Osteoblast (primary cell): Measurements from ENCODE around the gene RNU5B-1. TPM values are rescaled to one million over a fixed set of nuclear protein-coding genes. Genes with fewer than 3 reads are reported as not detected.
A peak's percentile ranks its signal among the peaks of the same experiment; 100 is the strongest.
"Not testable (repeated sequence)": the region's sequence is repeated elsewhere in the genome, so short reads cannot be mapped to it uniquely, and the experiment has no call there.

Experiments used
- DNase-seq: peaks from one replicate; pipeline ENCODE4 v3.0.0; 2011; ENCODE audit warnings: low spot score, mixed read lengths; ENCODE audit not compliant: insufficient read length; ENCODE audit errors: missing footprints
- H2AFZ ChIP-seq: 2 replicates; pipeline ENCODE4 v1.6.0; 2011; ENCODE audit warnings: mild to moderate bottlenecking, low read length
- H3K27ac ChIP-seq: 2 replicates; pipeline ENCODE4 v1.5.1; 2011; ENCODE audit warnings: mild to moderate bottlenecking, low read depth, low read length, moderate library complexity
- H3K27me3 ChIP-seq: 2 replicates; pipeline ENCODE4 v1.6.0; 2012; ENCODE audit warnings: mild to moderate bottlenecking, control low read depth, inconsistent platforms, low read length, moderate library complexity; ENCODE audit not compliant: insufficient read depth
- H3K36me3 ChIP-seq: 2 replicates; pipeline ENCODE4 v1.5.1; 2011; ENCODE audit warnings: mild to moderate bottlenecking, low read length, control low read depth, moderate library complexity; ENCODE audit not compliant: insufficient read depth
- H3K4me1 ChIP-seq: 2 replicates; pipeline ENCODE4 v1.5.1; 2011; ENCODE audit warnings: mild to moderate bottlenecking, low read length, control low read depth, moderate library complexity; ENCODE audit not compliant: insufficient read depth
- H3K4me2 ChIP-seq: 2 replicates; pipeline ENCODE4 v1.6.0; 2011; ENCODE audit warnings: mild to moderate bottlenecking, low read length; ENCODE audit not compliant: insufficient read depth
- H3K4me3 ChIP-seq: fragments of 200-600 bp; sonication (generic); 3 replicates; pipeline ENCODE4 v1.5.1; 2012; ENCODE audit warnings: mild to moderate bottlenecking, low read length, inconsistent platforms; ENCODE audit not compliant: insufficient read depth
- H3K79me2 ChIP-seq: 2 replicates; pipeline ENCODE4 v1.6.0; 2012; ENCODE audit warnings: mild to moderate bottlenecking, low read length, control low read depth, inconsistent platforms; ENCODE audit not compliant: insufficient read depth
- H3K9me3 ChIP-seq: 2 replicates; pipeline ENCODE4 v1.5.1; 2011; ENCODE audit warnings: low read depth, low read length, control low read depth
- H4K20me1 ChIP-seq: 2 replicates; pipeline ENCODE4 v1.6.0; 2012; ENCODE audit warnings: mild to moderate bottlenecking, low read length, control low read depth; ENCODE audit not compliant: insufficient read depth
- CTCF ChIP-seq: IDR thresholded peaks from 2 replicates; pipeline ENCODE4 v1.5.1; 2011; ENCODE audit warnings: mild to moderate bottlenecking, low read depth, low read length, moderate library complexity; ENCODE audit errors: extremely low read depth
- total RNA-seq: library from RNA; depleted of rRNA; stranded (reverse); fragments of >200 nt; gene quantifications from 2 replicates; pipeline ENCODE4 v1.2.3, GENCODE V29; 2012

Gene RNU5B-1
- total RNA-seq, 1 donor: not detected

- Histone ChIP-seq H3K36me3 (peaks cover 5% of the 10 kb centered on the region), H3K9me3 (no peaks in the 10 kb centered on the region), H2AFZ (no peak overlapping the region), H3K79me2 (no peaks in the 10 kb centered on the region), H3K4me3 (no peak overlapping the region), H3K27me3 (no peaks in the 10 kb centered on the region), H3K27ac (no peak overlapping the region), H3K4me1 (no peaks in the 10 kb centered on the region), H4K20me1 (no peaks in the 10 kb centered on the region), H3K4me2 (no peak overlapping the region)
- no peak for TF ChIP-seq CTCF
- no peak for DNase-seq
Observed at GRCh38 chr15:65264863-65265430, 39.5 kb upstream of the RNU5B-1 start.

- Histone ChIP-seq H3K79me2 (no peaks in the 10 kb centered on the region), H4K20me1 (peaks cover 1% of the 10 kb centered on the region), H3K9me3 (no peaks in the 10 kb centered on the region), H3K27ac (no peak overlapping the region), H3K27me3 (no peaks in the 10 kb centered on the region), H3K4me3 (no peak overlapping the region), H2AFZ (no peak overlapping the region), H3K4me1 (no peaks in the 10 kb centered on the region), H3K4me2 (no peak overlapping the region), H3K36me3 (no peaks in the 10 kb centered on the region)
- TF ChIP-seq CTCF: no peak
- DNase-seq: no peak
Observed at GRCh38 chr15:65266469-65266868, 38.0 kb upstream of the RNU5B-1 start.

- no peaks in the 10 kb centered on the region for H3K27me3 ChIP-seq
- peaks cover 4% of the 10 kb centered on the region for H4K20me1 ChIP-seq
- H3K27ac ChIP-seq: no peak overlapping the region
- H3K4me2 ChIP-seq: no peak overlapping the region
- H3K79me2 ChIP-seq: no peaks in the 10 kb centered on the region
- DNase-seq: no peak
- no peaks in the 10 kb centered on the region for H3K4me1 ChIP-seq
- no peak overlapping the region for H3K4me3 ChIP-seq
- no peaks in the 10 kb centered on the region for H3K36me3 ChIP-seq
- no peak overlapping the region for H2AFZ ChIP-seq
- H3K9me3 ChIP-seq: no peaks in the 10 kb centered on the region
- no peak for TF ChIP-seq CTCF
Observed at GRCh38 chr15:65268411-65268810, 36.1 kb upstream of the RNU5B-1 start.

- not testable (repeated sequence) for H4K20me1 ChIP-seq, H3K27ac ChIP-seq, H3K36me3 ChIP-seq, H3K9me3 ChIP-seq, H3K4me2 ChIP-seq, H3K79me2 ChIP-seq, H3K4me3 ChIP-seq, H3K27me3 ChIP-seq, H3K4me1 ChIP-seq
- peak; percentile 81 for TF ChIP-seq CTCF
- DNase-seq: peak; percentile 91
- H2AFZ ChIP-seq: peak overlapping the region; percentile 70
Observed at GRCh38 chr15:65270811-65271545, 33.5 kb upstream of the RNU5B-1 start.
